ENCODE measurements around the gene NRXN3.

Gene NRXN3

GRCh38 chr14:79419571-79420327 is 1249.6 kb downstream of the NRXN3 start:
- Histone ChIP-seq H3K9me2 (replicated peaks; ENCODE audit: insufficient read depth, low read length) (no peaks in the 10 kb centered on the region), H2AFZ (ENCODE audit: low read depth, low read length, severe bottlenecking) (no peak overlapping the region), H3F3A (ENCODE audit: insufficient read depth) (no peaks in the 10 kb centered on the region), H3K9ac (ENCODE audit: low read length) (no peak overlapping the region), H3K79me2 (ENCODE audit: insufficient read depth, low read length) (no peaks in the 10 kb centered on the region), H3K27me3 (ENCODE audit: low read length) (no peaks in the 10 kb centered on the region), H3K27ac (ENCODE audit: low read depth, low read length) (no peak overlapping the region), H3K9me3 (ENCODE audit: insufficient read depth, low read length) (no peaks in the 10 kb centered on the region), H3K36me3 (ENCODE audit: low read length) (no peaks in the 10 kb centered on the region), H4K20me1 (ENCODE audit: low read depth, low read length) (no peaks in the 10 kb centered on the region), H3K4me3 (ENCODE audit: insufficient read depth, low read length, poor library complexity, severe bottlenecking) (no peak overlapping the region), H3K4me2 (ENCODE audit: low read depth, low read length, poor library complexity, severe bottlenecking) (no peak overlapping the region)
- TF ChIP-seq CTCF (IDR thresholded peaks at IDR 0.05; ENCODE audit: insufficient read depth, low read length, poor library complexity, severe bottlenecking) (no peak), EZH2phosphoT487 (conservative IDR thresholded peaks at IDR 0.05; ENCODE audit: low read length) (no peak)

- Histone ChIP-seq H4K20me1 (ENCODE audit: low read depth, low read length) (no peaks in the 10 kb centered on the region), H3K9me3 (ENCODE audit: insufficient read depth, low read length) (no peaks in the 10 kb centered on the region), H3K79me2 (ENCODE audit: insufficient read depth, low read length) (no peaks in the 10 kb centered on the region), H3K36me3 (ENCODE audit: low read length) (no peaks in the 10 kb centered on the region), H3K9me2 (replicated peaks; ENCODE audit: insufficient read depth, low read length) (no peaks in the 10 kb centered on the region), H3K4me2 (ENCODE audit: low read depth, low read length, poor library complexity, severe bottlenecking) (no peak overlapping the region), H3K9ac (ENCODE audit: low read length) (no peak overlapping the region), H3K27ac (ENCODE audit: low read depth, low read length) (no peak overlapping the region), H2AFZ (ENCODE audit: low read depth, low read length, severe bottlenecking) (no peak overlapping the region), H3F3A (ENCODE audit: insufficient read depth) (no peaks in the 10 kb centered on the region), H3K4me3 (ENCODE audit: insufficient read depth, low read length, poor library complexity, severe bottlenecking) (no peak overlapping the region), H3K27me3 (ENCODE audit: low read length) (no peaks in the 10 kb centered on the region)
- TF ChIP-seq EZH2phosphoT487 (conservative IDR thresholded peaks at IDR 0.05; ENCODE audit: low read length) (no peak), CTCF (IDR thresholded peaks at IDR 0.05; ENCODE audit: insufficient read depth, low read length, poor library complexity, severe bottlenecking) (no peak)
Observed at GRCh38 chr14:79420725-79421124, 1250.6 kb downstream of the NRXN3 start.

GRCh38 chr14:79421811-79422210 is 1251.6 kb downstream of the NRXN3 start:
- no peak overlapping the region for H3K9ac ChIP-seq (ENCODE audit: low read length)
- no peak overlapping the region for H3K4me2 ChIP-seq (ENCODE audit: low read depth, low read length, poor library complexity, severe bottlenecking)
- no peaks in the 10 kb centered on the region for H3K36me3 ChIP-seq (ENCODE audit: low read length)
- no peaks in the 10 kb centered on the region for H3K9me2 ChIP-seq (replicated peaks; ENCODE audit: insufficient read depth, low read length)
- no peak overlapping the region for H2AFZ ChIP-seq (ENCODE audit: low read depth, low read length, severe bottlenecking)
- H3K79me2 ChIP-seq (ENCODE audit: insufficient read depth, low read length) = no peaks in the 10 kb centered on the region
- no peak overlapping the region for H3K4me3 ChIP-seq (ENCODE audit: insufficient read depth, low read length, poor library complexity, severe bottlenecking)
- H3K27me3 ChIP-seq (ENCODE audit: low read length) = no peaks in the 10 kb centered on the region
- H3K9me3 ChIP-seq (ENCODE audit: insufficient read depth, low read length) = no peaks in the 10 kb centered on the region
- H4K20me1 ChIP-seq (ENCODE audit: low read depth, low read length) = no peaks in the 10 kb centered on the region
- TF ChIP-seq CTCF (IDR thresholded peaks at IDR 0.05; ENCODE audit: insufficient read depth, low read length, poor library complexity, severe bottlenecking) (no peak), EZH2phosphoT487 (conservative IDR thresholded peaks at IDR 0.05; ENCODE audit: low read length) (no peak)
- H3K27ac ChIP-seq (ENCODE audit: low read depth, low read length) = no peak overlapping the region
- no peaks in the 10 kb centered on the region for H3F3A ChIP-seq (ENCODE audit: insufficient read depth)
